B cell (primary cell): ENCODE results near the gene RRP15.

ENCODE experiments used
- CTCF ChIP-seq: fragments of 200-600 bp; IDR thresholded peaks from one replicate; pipeline ENCODE4 v1.8.0; 2022; ENCODE audit warnings: antibody characterized with exemption, mild to moderate bottlenecking
- EZH2 ChIP-seq: IDR thresholded peaks from 2 replicates; pipeline ENCODE4 v1.6.1; 2012; ENCODE audit warnings: borderline replicate concordance, low read depth, mild to moderate bottlenecking, moderate library complexity, low read length; ENCODE audit not compliant: insufficient read depth, poor library complexity, severe bottlenecking

GRCh38 chr1:218377143-218377660 is 92.1 kb downstream of the RRP15 start:
- TF ChIP-seq CTCF (no peak), EZH2 (no peak)
